Germinal center (tissue), 1 donor: ENCODE results near the gene UCN.
"Not testable (repeated sequence)": the region's sequence is repeated elsewhere in the genome, so short reads cannot be mapped to it uniquely, and the experiment has no call there.

Experiments used
- DNase-seq: peaks from one replicate; pipeline ENCODE4 v3.0.0; 2012; ENCODE audit warnings: mixed read lengths, low spot score

UCN gene

DNA sequence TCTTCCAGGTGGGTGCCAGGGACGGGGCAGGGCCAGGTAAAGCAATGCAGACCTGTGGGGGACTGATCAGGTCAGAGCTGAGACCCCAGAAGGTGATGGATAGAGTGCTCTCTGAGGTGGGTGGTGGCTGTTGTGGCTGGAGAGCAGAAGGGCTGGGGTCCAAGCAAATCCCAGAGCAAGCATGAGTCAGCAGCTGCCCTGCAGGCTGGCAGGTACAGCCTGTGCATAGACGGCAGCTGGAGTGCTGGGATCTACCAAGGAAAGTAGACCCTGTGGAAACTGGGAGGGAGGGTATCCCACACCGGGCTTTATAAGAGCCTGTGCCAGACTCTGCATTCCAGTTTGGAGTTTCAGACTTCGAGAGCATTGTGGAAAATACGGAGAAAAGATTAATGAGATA is 25.4 kb downstream of the UCN start:
- no peak for DNase-seq

DNA sequence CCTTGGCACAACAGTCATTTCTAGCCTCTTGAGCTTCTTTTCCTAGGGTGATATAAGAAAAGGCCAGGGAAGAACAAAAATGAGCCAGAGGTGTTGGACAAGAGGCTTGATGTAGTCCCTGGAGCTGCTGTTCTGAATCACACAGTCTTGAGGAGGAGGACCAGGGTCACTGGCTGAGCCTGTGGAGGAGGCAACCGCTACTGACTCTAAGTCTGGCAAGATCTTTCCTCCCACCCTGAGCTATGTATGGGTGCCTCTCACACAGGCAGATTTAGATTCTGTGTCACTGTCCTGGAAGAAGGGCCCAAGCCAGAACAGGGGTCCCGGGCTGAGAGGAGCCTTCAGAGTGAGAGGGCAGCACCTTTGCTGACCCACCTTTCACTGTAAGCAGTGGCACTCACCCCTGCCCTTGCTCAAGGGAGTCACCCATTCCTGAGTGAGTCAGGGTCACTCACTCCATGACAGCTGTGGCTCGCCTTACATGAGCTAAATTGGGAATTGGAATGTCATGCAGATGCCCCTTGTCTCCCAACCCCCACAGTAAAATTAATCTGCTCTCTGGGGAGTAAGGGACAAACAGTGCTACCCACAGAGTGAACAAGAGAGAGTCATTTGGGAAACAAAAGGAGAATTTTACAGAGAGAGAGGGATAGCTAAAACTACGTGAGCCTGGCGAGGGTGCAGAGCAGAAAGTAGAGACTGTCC is 26.2 kb downstream of the UCN start, which contains the start of gene TRIM54:
TSS of gene TRIM54 (plus strand) at position 575 of the 705 bp plus-strand sequence. CDS start 303 bp downstream, outside the sequence.
- DNase-seq, result no peak

- no peak for DNase-seq
These were observed 26.8 kb downstream of the UCN start for GRCh38 chr2:27281442-27281841.

DNA sequence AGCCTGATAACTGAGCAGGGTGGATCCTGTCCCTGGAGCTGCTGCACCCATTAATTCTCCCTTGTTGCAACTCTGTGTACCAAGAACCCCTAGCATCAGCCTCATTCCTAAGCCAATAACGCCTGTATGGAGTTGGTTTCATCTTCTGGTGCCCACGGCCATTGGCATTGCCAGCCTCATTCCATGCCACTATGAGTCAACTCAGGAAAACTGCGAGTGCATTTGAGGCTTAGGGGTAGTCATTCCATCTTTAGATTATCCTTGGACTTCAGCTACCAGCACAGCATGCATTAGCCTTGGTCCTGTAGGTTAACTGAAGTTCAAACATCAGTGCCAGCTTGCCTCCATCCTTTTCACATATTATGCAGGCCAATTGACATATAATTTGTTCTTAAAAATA is 27.4 kb downstream of the UCN start:
- DNase-seq, result no peak

DNA sequence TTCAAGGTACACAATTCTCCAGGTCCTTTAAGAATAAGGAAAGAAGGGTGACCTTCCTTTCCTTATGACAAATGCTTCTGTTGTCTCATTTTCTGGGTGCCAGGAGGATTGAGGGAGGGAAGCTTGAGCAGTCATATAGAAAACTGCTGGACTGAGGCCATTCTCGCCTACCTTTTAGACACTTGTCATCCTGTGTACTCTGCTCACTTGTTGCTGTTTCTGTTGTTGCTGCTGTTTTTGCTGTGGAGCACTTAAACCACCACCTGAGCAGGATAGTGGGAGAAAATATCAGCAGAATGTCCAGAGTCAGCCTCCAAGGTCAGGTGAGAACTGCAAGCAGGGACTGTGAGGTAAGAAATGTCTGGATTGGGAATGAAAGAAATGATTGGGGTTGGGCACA is 30.2 kb downstream of the UCN start:
- DNase-seq, result no peak

DNA sequence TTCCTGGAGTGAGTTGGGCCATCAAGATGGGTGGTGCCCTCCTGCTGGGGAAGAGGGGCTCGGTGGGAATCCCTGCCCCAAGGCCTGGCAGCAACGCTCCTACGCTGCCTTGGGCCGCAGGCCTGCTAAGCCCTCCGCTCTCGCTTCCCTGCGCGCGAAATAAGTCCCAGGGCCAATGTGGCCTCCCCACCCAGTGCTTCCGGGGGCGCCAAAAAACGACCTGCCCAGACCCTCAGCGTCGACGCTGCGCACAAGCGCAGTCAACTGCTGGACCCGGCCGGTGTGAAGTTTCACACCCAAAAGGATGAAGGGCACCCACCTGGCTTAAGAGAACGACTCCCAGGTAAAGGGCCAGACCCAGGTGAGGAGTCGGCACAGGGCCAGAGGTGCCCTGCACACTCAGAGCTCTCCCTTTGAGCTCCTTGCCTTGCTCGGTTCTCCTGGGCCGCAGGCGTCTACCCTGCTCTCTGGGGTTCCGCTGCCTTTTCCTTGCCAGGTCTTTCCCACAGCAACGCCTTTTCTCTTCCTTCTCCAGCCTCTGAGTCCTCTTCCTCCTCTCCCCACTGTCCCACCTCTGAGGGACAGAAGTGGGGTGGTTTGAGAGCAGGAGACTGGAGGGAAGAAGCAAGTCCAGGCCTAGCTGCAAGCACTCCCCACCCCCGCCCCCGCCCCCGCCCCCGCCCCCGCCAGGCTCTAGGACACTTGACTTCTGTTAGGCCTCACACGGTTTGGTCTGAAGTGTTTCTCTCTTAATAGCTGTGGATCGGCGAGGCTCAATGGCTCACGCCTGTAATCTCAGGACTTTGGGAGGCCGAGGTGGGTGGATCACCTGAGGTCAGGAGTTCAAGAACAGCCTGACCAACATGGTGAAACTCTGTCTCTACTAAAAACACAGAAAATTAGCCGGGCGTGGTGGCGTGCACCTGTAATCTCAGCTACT is 32.8 kb downstream of the UCN start, which contains the start of gene DNAJC5G:
TSS of gene DNAJC5G (plus strand) at position 223 of the 940 bp plus-strand sequence. CDS start 1,296 bp downstream, outside the sequence.
- no peak for DNase-seq

DNA sequence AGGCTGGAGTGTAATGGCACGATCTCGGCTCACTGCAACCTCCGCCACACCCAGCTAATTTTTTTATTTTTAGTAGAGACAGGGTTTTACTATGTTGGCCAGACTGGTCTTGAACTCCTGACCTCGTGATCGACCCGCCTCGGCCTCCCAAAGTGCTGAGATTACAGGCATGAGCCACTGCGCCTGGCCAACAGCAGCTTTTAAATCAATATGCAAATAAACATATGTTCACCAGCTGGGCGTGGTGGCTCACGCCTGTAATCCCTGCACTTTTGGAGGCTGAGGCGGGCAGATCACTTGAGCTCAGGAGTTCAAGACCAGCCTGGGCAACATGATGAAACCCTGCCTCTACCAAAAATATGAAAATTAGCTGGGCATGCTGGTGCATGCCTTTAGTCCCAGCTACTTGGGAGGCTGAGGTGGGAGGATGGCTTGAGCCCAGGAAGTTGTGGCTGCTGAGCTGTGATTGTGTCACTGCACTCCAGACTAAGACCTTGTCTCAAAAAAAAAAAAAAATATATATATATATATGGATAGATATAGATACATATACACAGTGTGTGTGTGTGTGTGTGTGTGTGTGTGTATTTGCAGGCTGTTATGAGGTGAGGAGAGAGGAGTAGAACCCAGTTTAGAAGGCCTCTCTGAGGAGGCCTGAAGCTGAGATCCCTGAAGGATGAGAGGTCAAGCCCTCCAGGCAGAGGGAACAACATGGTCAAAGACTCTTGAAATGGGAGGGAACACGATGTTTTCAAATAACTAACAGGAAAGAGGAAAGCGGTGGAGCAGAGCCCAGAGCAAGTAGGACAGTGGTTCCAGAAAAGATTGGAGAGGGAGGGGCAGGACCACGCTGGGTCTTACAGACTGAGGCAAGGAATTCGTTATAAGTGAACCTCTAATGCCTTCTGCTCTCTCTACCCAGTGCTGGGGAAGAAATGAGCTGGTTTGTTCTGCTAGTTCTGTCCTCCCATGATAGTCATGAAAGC is 35.4 kb downstream of the UCN start:
- DNase-seq, result not testable (repeated sequence)

DNA sequence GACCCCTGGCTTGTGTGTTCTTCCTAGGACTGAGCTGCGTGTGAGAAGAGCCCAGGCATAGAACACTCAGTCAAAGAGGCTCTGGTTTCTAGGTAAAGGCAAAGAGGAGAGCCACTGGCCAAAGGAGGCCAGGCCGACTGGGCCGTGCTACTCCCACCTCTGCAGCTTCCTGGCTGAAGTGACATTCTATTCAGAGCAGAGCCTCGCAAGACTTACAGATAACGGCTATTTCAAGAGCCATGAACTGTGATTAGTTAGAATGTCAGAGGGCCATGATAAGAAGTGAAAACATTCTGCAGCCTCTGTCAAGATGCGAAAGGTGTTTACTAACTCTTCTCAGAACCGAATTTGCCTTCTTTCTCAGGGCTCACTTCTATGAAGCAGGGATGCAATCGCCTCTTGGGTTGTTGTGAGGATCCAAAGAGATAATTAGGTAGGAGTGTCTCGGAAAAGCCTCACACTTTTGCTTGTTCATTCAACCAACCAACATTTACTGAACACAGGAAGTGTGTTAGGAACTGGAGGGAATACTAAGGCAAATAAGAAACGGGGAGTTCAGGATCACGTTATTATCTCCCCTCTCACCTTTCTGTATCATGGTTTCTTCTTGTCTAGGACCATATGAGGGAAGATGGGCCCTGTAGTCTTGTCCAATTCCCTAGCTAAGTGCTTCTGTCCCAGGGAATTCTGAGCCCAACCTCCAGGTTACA is 36.5 kb downstream of the UCN start:
- DNase-seq, result no peak

DNA sequence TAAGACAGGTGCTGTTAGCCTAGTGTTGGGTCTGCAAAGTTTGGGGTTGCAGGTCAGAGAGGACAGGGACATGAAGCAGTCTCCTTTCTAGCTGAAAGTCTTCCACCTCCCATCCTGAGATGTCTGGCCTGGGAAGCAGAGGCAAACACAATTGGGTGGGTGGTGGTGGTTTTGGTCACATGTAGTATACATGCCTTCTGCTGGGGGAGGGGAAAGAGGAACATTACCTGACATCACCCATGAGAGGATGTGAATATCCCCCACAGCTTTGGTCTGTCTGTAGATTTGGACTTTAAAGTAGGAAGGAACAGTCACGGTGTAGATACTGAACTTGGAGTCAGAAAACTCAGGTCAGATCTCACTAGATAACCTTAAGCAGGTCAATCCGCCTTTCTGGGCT is 37.6 kb downstream of the UCN start:
- no peak for DNase-seq

DNA sequence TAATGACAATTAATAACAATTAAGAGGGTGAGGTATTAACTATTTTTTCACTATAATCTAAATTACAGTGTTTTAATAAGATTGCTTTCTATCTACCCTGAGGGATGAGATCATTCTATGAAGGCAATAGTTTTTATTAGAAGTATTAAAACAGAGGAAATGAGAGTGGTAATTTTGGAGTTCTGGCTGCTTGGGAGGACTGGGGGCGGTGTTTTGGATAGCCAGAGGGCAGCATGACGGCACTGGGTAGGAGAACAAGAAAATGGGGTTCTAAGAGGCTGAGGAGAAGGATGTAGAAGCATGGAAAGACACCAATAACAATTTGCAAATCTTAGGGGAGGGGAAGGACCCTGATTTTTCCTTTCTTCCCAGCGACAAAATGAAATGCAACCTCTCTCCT is 38.1 kb downstream of the UCN start:
- no peak for DNase-seq

GRCh38 chr2:27268296-27268695 is 39.9 kb downstream of the UCN start:
- DNase-seq, result not testable (repeated sequence)

GRCh38 chr2:27265536-27265870 is 42.7 kb downstream of the UCN start:
- DNase-seq, result no peak

GRCh38 chr2:27264753-27265535 is 43.3 kb downstream of the UCN start:
- DNase-seq, result peak; percentile 84

DNA sequence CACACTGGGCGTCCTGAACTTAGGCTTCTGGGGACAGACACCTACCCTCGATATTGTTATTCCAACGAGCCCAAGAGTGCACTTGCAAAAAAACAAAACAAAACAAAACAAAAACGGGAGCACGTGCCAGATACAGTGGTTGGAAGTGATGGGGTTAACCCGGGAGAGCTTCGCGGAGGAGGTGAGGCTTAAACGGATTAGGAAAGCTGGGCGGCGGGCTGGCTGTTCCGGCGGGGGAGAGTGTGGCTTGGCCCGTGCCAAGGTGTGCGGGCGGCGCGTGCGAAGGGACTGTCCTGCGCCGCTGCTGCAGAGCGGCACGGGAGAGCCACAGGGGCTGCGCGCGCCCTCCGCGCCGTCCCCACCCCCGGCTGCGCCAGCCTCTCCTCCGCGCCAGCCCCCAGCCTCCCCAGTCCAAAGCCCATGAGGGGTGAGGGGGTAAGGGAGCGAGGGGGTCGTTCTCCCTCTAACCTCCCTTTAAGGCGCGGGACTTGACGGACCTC is 43.9 kb downstream of the UCN start:
- DNase-seq, result peak; percentile 44

DNA sequence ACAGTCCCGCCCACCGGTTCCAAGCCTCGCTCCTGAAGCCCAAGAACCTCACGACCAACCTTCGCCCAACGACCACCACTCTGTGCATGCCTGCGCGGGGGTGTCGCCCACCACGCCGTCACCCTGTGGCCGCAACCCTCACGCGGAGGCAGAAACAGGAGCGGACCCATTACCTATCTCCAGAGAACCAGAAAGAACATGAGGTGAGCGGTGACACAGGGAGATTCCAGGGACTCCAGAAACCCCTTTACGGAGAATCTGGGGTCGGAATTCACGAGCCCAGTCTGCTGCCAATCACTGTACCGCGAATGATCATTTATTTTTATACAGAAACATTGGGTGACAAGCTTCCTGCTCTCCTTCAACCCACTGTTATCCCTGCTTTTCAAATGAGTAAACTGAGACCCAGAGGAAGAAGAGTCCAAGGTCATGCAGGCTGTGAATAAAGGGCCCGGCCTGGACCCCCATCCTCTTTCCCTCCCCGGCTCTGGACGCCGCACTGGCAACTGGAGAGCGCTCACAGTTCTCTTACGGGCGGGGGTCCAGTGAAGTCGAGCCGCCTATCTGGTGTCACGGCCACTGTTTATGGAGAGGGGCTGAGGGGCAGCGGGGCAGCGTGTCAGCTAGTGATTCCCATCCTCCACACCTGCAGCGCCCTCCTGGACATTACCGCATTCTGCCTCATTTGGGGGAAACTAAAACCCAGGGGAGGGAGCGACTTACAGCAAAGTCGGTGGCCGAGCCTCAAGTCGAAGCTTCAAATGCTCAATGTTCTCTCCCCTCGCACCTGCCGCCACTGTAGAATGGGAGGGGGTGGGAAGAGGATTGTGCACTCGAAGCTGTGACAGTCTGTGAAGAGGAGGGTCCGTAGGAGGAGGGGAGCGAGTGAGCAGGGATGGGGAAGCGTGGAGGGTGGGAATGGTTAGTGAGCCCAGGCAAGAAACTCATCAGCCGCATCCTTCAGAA is 44.7 kb downstream of the UCN start:
- peak; percentile 28 for DNase-seq

DNA sequence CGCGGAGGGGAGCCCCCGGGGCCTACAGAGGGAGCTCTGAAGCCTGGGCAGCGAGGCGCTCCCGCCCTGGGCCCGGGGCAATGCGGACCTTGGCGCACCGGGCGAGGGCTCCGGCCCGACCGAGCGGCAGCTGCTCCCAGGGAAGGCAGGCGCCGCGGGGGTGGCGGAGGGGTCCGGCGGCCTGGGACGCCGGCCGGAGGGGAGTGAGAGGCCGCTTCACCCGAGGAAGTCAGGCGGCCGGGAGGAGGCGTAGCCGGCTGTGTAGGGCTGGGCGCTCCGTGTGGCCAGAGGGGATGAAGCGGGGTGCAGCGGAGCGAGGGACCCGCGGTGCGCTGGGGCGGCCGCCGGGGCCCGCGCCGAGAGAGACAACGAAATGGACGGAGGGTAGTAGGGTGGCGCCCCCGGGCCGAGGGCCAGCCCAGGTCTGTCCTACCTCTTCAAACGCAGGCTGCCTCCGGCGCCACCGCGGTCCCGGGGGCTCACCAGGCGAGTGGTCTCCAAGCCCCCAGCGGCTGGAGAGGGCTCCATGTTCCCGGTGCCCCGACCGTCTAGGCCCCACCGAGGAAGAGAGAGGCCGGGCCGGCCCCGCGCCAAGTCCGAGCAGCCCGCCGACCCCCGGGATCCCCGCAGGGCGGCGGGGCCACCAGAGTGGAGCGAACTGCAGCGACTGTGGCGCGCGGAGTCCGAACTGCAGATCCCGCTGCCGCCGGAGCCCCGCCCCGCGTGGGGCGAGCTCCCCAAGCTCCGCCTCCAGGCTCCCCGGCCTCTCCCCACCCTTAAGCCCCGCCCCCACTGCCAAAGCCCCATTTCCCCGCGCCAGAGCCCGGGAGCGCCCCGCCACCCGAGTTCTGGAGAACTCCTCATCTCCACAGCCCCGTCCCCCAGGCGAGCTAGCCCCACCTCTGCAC is 45.6 kb downstream of the UCN start, which contains the start of gene SLC30A3:
TSS of gene SLC30A3 (minus strand) at position 669 of the 908 bp plus-strand sequence. CDS start at position 528, 141 bp downstream.
- peak; percentile 93 for DNase-seq

GRCh38 chr2:27261926-27262298 is 46.3 kb downstream of the UCN start:
- DNase-seq, result no peak
